Fibroblast of lung (primary cell): Measurements from ENCODE around the gene LUC7L3. TPM values are rescaled to one million over a fixed set of nuclear protein-coding genes. Genes with fewer than 3 reads are reported as not detected.

Source experiments
- DNase-seq, 2 donors: peaks; one replicate each; pipeline versions ENCODE4 v3.0.0 to v3.0.0-alpha.2; 2010; ENCODE audit warnings: low read depth in 2 of 2
- H2AFZ ChIP-seq: 2 replicates; pipeline ENCODE4 v1.5.1; 2012; ENCODE audit warnings: low read length, control low read depth, inconsistent platforms
- H3K27ac ChIP-seq: 2 replicates; pipeline ENCODE4 v1.5.1; 2011; ENCODE audit warnings: low read length, control low read depth; ENCODE audit not compliant: insufficient read depth
- H3K27me3 ChIP-seq: 2 replicates; pipeline ENCODE4 v1.5.1; 2011; ENCODE audit warnings: mild to moderate bottlenecking, low read length; ENCODE audit not compliant: control insufficient read depth, insufficient read depth
- H3K36me3 ChIP-seq: 2 replicates; pipeline ENCODE4 v1.5.1; 2011; ENCODE audit warnings: low read length; ENCODE audit not compliant: control insufficient read depth, insufficient read depth
- H3K4me1 ChIP-seq: 2 replicates; pipeline ENCODE4 v1.5.1; 2011; ENCODE audit warnings: low read length; ENCODE audit not compliant: control insufficient read depth, insufficient read depth; ENCODE audit errors: extremely low read depth
- H3K4me2 ChIP-seq: 2 replicates; pipeline ENCODE4 v1.5.1; 2011; ENCODE audit warnings: low read length, control low read depth; ENCODE audit not compliant: insufficient read depth; ENCODE audit errors: extremely low read depth
- H3K4me3 ChIP-seq, 4 experiments: fragments of 200-600 bp in 1 of 4; sonication (generic) in 1 of 4; replicated peaks in 1 of 4; 2 replicates each; pipeline ENCODE4 v1.5.1; 2011 to 2016; ENCODE audit warnings: low read length in 4 of 4, low read depth in 3 of 4, mild to moderate bottlenecking in 3 of 4, control low read depth in 2 of 4, inconsistent platforms in 1 of 4, mixed read lengths in 1 of 4; ENCODE audit not compliant: insufficient read depth in 1 of 4; ENCODE audit errors: control extremely low read depth in 1 of 4
- H3K79me2 ChIP-seq: 2 replicates; pipeline ENCODE4 v1.5.1; 2012; ENCODE audit warnings: mild to moderate bottlenecking, low read length, inconsistent platforms; ENCODE audit not compliant: control insufficient read depth, insufficient read depth
- H3K9ac ChIP-seq: 2 replicates; pipeline ENCODE4 v1.5.1; 2011; ENCODE audit warnings: mild to moderate bottlenecking, low read length, control low read depth; ENCODE audit not compliant: insufficient read depth
- H3K9me3 ChIP-seq: 2 replicates; pipeline ENCODE4 v1.5.1; 2012; ENCODE audit warnings: low read depth, low read length; ENCODE audit not compliant: control insufficient read depth, insufficient read depth
- H4K20me1 ChIP-seq: 2 replicates; pipeline ENCODE4 v1.5.1; 2011; ENCODE audit warnings: low read length; ENCODE audit not compliant: control insufficient read depth, insufficient read depth; ENCODE audit errors: extremely low read depth
- EZH2 ChIP-seq: IDR thresholded peaks from 2 replicates; pipeline ENCODE4 v1.5.1; 2012; ENCODE audit warnings: low read length, control low read depth, mild to moderate bottlenecking; ENCODE audit errors: missing control alignments
- polyA plus RNA-seq, 2 donors: library from polyadenylated mRNA; depleted of rRNA in 1 of 2; stranded (reverse) in 1 of 2; unstranded in 1 of 2; fragments of >200 nt; gene quantifications; 2 replicates each; pipeline ENCODE4 v1.2.1, GENCODE V29; 2011 to 2012; ENCODE audit warnings: missing spikeins in 1 of 2
- total RNA-seq: library from RNA; depleted of rRNA; stranded (reverse); fragments of >200 nt; gene quantifications from 2 replicates; pipeline ENCODE4 v1.2.1, GENCODE V29; 2014
- TF ChIP-seq, protein P1 (sequence below), 2 donors: IDR thresholded peaks in 1 of 2; conservative IDR thresholded peaks in 1 of 2; 1 replicate in 1 of 2; 2 replicates in 1 of 2; pipeline ENCODE4 v1.5.1; 2011 to 2012; ENCODE audit warnings: low read length in 2 of 2, control low read depth in 1 of 2, inconsistent platforms in 1 of 2, low read depth in 1 of 2, mild to moderate bottlenecking in 1 of 2

LUC7L3 gene
- total and polyA plus RNA-seq, 2 donors (not counting 1 experiment from before 2014, with no cell fraction given) = 35.2 to 56.5 TPM

- Histone ChIP-seq H3K4me3 (no peak overlapping the region), H3K36me3 (no peaks in the 10 kb centered on the region), H3K79me2 (no peaks in the 10 kb centered on the region), H2AFZ (no peak overlapping the region), H3K9ac (no peak overlapping the region), H3K4me1 (peaks cover 24% of the 10 kb centered on the region), H3K27me3 (no peaks in the 10 kb centered on the region), H4K20me1 (no peaks in the 10 kb centered on the region), H3K9me3 (no peaks in the 10 kb centered on the region), H3K27ac (no peak overlapping the region), H3K4me2 (no peak overlapping the region)
- no peak for DNase-seq
- TF ChIP-seq EZH2 = no peak
- TF ChIP-seq, protein P1, sequence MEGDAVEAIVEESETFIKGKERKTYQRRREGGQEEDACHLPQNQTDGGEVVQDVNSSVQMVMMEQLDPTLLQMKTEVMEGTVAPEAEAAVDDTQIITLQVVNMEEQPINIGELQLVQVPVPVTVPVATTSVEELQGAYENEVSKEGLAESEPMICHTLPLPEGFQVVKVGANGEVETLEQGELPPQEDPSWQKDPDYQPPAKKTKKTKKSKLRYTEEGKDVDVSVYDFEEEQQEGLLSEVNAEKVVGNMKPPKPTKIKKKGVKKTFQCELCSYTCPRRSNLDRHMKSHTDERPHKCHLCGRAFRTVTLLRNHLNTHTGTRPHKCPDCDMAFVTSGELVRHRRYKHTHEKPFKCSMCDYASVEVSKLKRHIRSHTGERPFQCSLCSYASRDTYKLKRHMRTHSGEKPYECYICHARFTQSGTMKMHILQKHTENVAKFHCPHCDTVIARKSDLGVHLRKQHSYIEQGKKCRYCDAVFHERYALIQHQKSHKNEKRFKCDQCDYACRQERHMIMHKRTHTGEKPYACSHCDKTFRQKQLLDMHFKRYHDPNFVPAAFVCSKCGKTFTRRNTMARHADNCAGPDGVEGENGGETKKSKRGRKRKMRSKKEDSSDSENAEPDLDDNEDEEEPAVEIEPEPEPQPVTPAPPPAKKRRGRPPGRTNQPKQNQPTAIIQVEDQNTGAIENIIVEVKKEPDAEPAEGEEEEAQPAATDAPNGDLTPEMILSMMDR (conservative IDR thresholded peaks at IDR 0.05 in 1 of 2, IDR thresholded peaks at IDR 0.05 in 1 of 2; ENCODE audit: low read depth in 1 of 2, low read length in 2 of 2) = no peak
Measured at GRCh38 chr17:50684612-50685333, 34.6 kb upstream of the LUC7L3 start.

DNA sequence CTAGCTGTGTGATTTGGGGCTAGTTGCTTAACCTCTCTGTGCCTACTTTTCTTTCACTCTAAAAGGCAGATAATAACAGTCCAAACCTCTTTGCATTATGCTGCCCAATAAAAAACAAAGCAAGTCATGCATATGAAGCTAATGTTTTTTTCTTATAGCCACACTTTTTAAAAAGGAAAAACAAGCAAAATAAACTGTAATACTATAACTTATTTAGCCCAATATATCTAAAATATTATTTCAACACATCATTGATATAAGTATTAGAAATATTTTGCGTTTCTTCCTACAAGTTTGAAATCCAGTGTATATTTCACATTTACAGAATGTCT, 34.1 kb upstream of the LUC7L3 start:
- Histone ChIP-seq H2AFZ (no peak overlapping the region), H3K4me1 (peaks cover 28% of the 10 kb centered on the region), H3K9ac (no peak overlapping the region), H3K4me2 (no peak overlapping the region), H3K27me3 (no peaks in the 10 kb centered on the region), H4K20me1 (no peaks in the 10 kb centered on the region), H3K36me3 (no peaks in the 10 kb centered on the region), H3K4me3 (no peak overlapping the region), H3K9me3 (no peaks in the 10 kb centered on the region), H3K79me2 (no peaks in the 10 kb centered on the region), H3K27ac (no peak overlapping the region)
- TF ChIP-seq, protein P1 (conservative IDR thresholded peaks at IDR 0.05 in 1 of 2, IDR thresholded peaks at IDR 0.05 in 1 of 2; ENCODE audit: low read depth in 1 of 2, low read length in 2 of 2) = no peak
- no peak for TF ChIP-seq EZH2
- no peak for DNase-seq

DNA sequence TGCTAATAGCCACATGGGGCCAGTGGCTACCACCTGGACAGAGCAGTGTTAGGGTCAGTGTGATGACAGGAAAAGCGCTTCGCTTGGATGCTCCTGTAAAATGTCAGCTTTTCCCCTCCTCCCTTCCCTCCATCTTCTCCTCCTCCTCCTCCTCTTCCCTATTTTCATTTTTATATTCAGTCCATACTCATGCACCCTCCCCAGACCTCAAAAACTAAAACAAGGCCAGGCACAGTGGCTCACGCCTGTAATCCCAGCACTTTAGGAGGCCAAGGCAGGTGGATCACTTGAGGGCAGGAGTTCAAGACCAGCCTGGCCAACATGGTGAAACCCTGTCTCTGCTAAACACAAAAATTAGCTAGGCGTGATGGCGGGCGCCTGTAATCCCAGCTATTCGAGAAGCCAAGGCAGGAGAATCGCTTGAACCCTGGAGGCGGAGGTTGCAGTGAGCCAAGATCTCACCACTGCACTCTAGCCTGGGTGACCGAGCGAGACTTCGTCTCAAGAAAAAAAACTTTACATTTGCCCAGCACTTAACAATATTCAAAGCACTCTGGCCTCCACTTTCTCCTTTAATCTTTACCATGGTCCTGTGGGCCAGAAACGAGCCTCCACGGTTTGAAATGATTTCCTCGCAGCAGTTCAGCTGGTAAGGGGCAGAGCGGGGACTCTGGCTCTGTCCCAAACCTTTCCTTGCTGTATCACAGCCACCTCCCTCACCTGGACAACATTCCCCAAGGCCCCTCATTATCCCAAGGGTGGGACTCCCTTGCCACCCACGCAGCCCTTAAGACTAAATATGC, 33.5 kb upstream of the LUC7L3 start:
- Histone ChIP-seq H3K4me3 (no peak overlapping the region), H3K4me2 (no peak overlapping the region)

More for the DNA sequence above, 33.5 kb upstream of the LUC7L3 start:
- Histone ChIP-seq H3K9ac (no peak overlapping the region), H4K20me1 (no peaks in the 10 kb centered on the region), H3K36me3 (no peaks in the 10 kb centered on the region), H3K27me3 (no peaks in the 10 kb centered on the region), H3K9me3 (no peaks in the 10 kb centered on the region), H3K4me1 (peaks cover 34% of the 10 kb centered on the region), H3K27ac (no peak overlapping the region), H3K79me2 (no peaks in the 10 kb centered on the region), H2AFZ (no peak overlapping the region)
- TF ChIP-seq, protein P1 (conservative IDR thresholded peaks at IDR 0.05 in 1 of 2, IDR thresholded peaks at IDR 0.05 in 1 of 2; ENCODE audit: low read depth in 1 of 2, low read length in 2 of 2) = no peak
- no peak for TF ChIP-seq EZH2
- DNase-seq = no peak
